Left kidney (tissue), 2 donors: ENCODE results near the gene CDC16. TPM values are rescaled to one million over a fixed set of nuclear protein-coding genes. Genes with fewer than 3 reads are reported as not detected.
"Not testable (repeated sequence)": the region's sequence is repeated elsewhere in the genome, so short reads cannot be mapped to it uniquely, and the experiment has no call there.

Experiments used
- DNase-seq: peaks from one replicate; pipeline ENCODE4 v3.0.0-alpha.2; 2013
- polyA plus RNA-seq: library from polyadenylated mRNA; unstranded; fragments of 120-200 nt; gene quantifications from one replicate; pipeline ENCODE4 v1.2.1, GENCODE V29; 2013; ENCODE audit not compliant: insufficient read length

CDC16 gene
- polyA plus RNA-seq, 1 donor = 161 TPM

- DNase-seq = no peak
Observed at GRCh38 chr13:114261328-114261965, 26.8 kb downstream of the CDC16 start.

- no peak for DNase-seq
Observed at GRCh38 chr13:114263578-114263977, 28.9 kb downstream of the CDC16 start.

GRCh38 chr13:114264313-114264712, 29.6 kb downstream of the CDC16 start:
- DNase-seq = not testable (repeated sequence)

GRCh38 chr13:114264886-114265611, 30.4 kb downstream of the CDC16 start:
- DNase-seq = no peak

- DNase-seq = no peak
Observed at GRCh38 chr13:114266241-114266640, 31.5 kb downstream of the CDC16 start.

- DNase-seq = no peak
Observed at GRCh38 chr13:114268344-114269280, 33.9 kb downstream of the CDC16 start.

GRCh38 chr13:114269281-114269770, 34.6 kb downstream of the CDC16 start:
- no peak for DNase-seq

GRCh38 chr13:114272977-114273376, 38.3 kb downstream of the CDC16 start:
- no peak for DNase-seq

GRCh38 chr13:114275304-114275703, 40.6 kb downstream of the CDC16 start:
- DNase-seq = no peak

GRCh38 chr13:114279146-114279545, 44.4 kb downstream of the CDC16 start:
- DNase-seq = no peak

GRCh38 chr13:114279758-114280355, 45.2 kb downstream of the CDC16 start:
- DNase-seq = no peak

- peak; percentile 91 for DNase-seq
Observed at GRCh38 chr13:114281351-114282040, 46.8 kb downstream of the CDC16 start, which contains the start of gene UPF3A. TSS of gene UPF3A (plus strand) at chr13:114281601. CDS start at chr13:114281640, 39 bp downstream.

- DNase-seq = peak; percentile 72
Observed at GRCh38 chr13:114282041-114282670, 47.5 kb downstream of the CDC16 start.

- no peak for DNase-seq
Observed at GRCh38 chr13:114283576-114283975, 48.9 kb downstream of the CDC16 start.

- DNase-seq = no peak
Observed at GRCh38 chr13:114284680-114285079, 50.0 kb downstream of the CDC16 start.

- no peak for DNase-seq
Observed at GRCh38 chr13:114285166-114285808, 50.6 kb downstream of the CDC16 start.

GRCh38 chr13:114286808-114287207, 52.1 kb downstream of the CDC16 start:
- no peak for DNase-seq

- no peak for DNase-seq
Observed at GRCh38 chr13:114288157-114288591, 53.5 kb downstream of the CDC16 start.

GRCh38 chr13:114296448-114296847, 61.8 kb downstream of the CDC16 start:
- no peak for DNase-seq

- DNase-seq = no peak
Observed at GRCh38 chr13:114296902-114297301, 62.2 kb downstream of the CDC16 start.
